HEK293 (cell line): ENCODE measurements around the gene PRPF38A.

Source experiments
- EGR2 ChIP-seq: fragments of 450-650 bp; formaldehyde crosslinking; IDR thresholded peaks from 2 replicates; pipeline ENCODE4 v1.5.1; 2016; ENCODE audit warnings: low read depth, missing biosample characterization, missing genetic modification characterization
- OVOL3 ChIP-seq: fragments of 450-650 bp; formaldehyde crosslinking; IDR thresholded peaks from 2 replicates; pipeline ENCODE4 v1.5.1; 2016; ENCODE audit warnings: missing biosample characterization, missing genetic modification characterization
- WT1 ChIP-seq: fragments of 450-650 bp; formaldehyde crosslinking; IDR thresholded peaks from 2 replicates; pipeline ENCODE4 v1.5.1; 2016; ENCODE audit warnings: missing biosample characterization, missing genetic modification characterization
- ZBTB20 ChIP-seq: fragments of 450-650 bp; formaldehyde crosslinking; IDR thresholded peaks from 2 replicates; pipeline ENCODE4 v1.5.1; 2016; ENCODE audit warnings: missing biosample characterization, missing genetic modification characterization
- ZBTB48 ChIP-seq: fragments of 450-650 bp; formaldehyde crosslinking; IDR thresholded peaks from 2 replicates; pipeline ENCODE4 v1.5.1; 2016; ENCODE audit warnings: missing biosample characterization, missing genetic modification characterization
- ZFP41 ChIP-seq: fragments of 450-650 bp; formaldehyde crosslinking; IDR thresholded peaks from 2 replicates; pipeline ENCODE4 v1.5.1; 2016; ENCODE audit warnings: missing biosample characterization, missing genetic modification characterization, borderline replicate concordance
- ZNF121 ChIP-seq: fragments of 450-650 bp; formaldehyde crosslinking; IDR thresholded peaks from 2 replicates; pipeline ENCODE4 v1.5.1; 2016; ENCODE audit warnings: missing biosample characterization, missing genetic modification characterization
- ZNF133 ChIP-seq: fragments of 450-650 bp; formaldehyde crosslinking; IDR thresholded peaks from 2 replicates; pipeline ENCODE4 v1.5.1; 2016; ENCODE audit warnings: missing biosample characterization, missing genetic modification characterization
- ZNF223 ChIP-seq: fragments of 450-650 bp; formaldehyde crosslinking; IDR thresholded peaks from 2 replicates; pipeline ENCODE4 v1.5.1; 2016; ENCODE audit warnings: missing biosample characterization, missing genetic modification characterization
- ZNF26 ChIP-seq: fragments of 450-650 bp; formaldehyde crosslinking; IDR thresholded peaks from 2 replicates; pipeline ENCODE4 v1.5.1; 2016; ENCODE audit warnings: missing biosample characterization, missing genetic modification characterization
- ZNF354C ChIP-seq: fragments of 450-650 bp; formaldehyde crosslinking; IDR thresholded peaks from 2 replicates; pipeline ENCODE4 v1.5.1; 2016; ENCODE audit warnings: missing biosample characterization, missing genetic modification characterization, low read depth, borderline replicate concordance
- ZNF404 ChIP-seq: fragments of 450-650 bp; formaldehyde crosslinking; IDR thresholded peaks from 2 replicates; pipeline ENCODE4 v1.5.1; 2017; ENCODE audit warnings: missing biosample characterization, missing genetic modification characterization
- ZNF549 ChIP-seq: fragments of 450-650 bp; IDR thresholded peaks from 2 replicates; pipeline ENCODE4 v1.5.1; 2018; ENCODE audit warnings: missing biosample characterization, missing genetic modification characterization, mild to moderate bottlenecking, inconsistent platforms, moderate library complexity
- ZNF610 ChIP-seq: fragments of 450-650 bp; formaldehyde crosslinking; IDR thresholded peaks from 2 replicates; pipeline ENCODE4 v1.5.1; 2016; ENCODE audit warnings: missing biosample characterization, missing genetic modification characterization, borderline replicate concordance
- ZNF623 ChIP-seq: fragments of 450-650 bp; formaldehyde crosslinking; IDR thresholded peaks from 2 replicates; pipeline ENCODE4 v1.5.1; 2016; ENCODE audit warnings: missing biosample characterization, missing genetic modification characterization
- ZNF629 ChIP-seq: fragments of 450-650 bp; formaldehyde crosslinking; IDR thresholded peaks from 2 replicates; pipeline ENCODE4 v1.5.1; 2017; ENCODE audit warnings: missing biosample characterization, missing genetic modification characterization
- ZNF777 ChIP-seq: fragments of 450-650 bp; formaldehyde crosslinking; IDR thresholded peaks from 2 replicates; pipeline ENCODE4 v1.5.1; 2017; ENCODE audit warnings: missing biosample characterization, missing genetic modification characterization, borderline replicate concordance
- ZNF830 ChIP-seq: fragments of 450-650 bp; IDR thresholded peaks from 2 replicates; pipeline ENCODE4 v1.5.0; 2018; ENCODE audit warnings: missing biosample characterization, missing genetic modification characterization, low read depth, mild to moderate bottlenecking, moderate library complexity
- ZSCAN23 ChIP-seq: fragments of 450-650 bp; formaldehyde crosslinking; IDR thresholded peaks from 2 replicates; pipeline ENCODE4 v1.5.1; 2016; ENCODE audit warnings: missing biosample characterization, missing genetic modification characterization
- ZSCAN30 ChIP-seq: fragments of 450-650 bp; IDR thresholded peaks from 2 replicates; pipeline ENCODE4 v1.5.1; 2018; ENCODE audit warnings: missing biosample characterization, mild to moderate bottlenecking, missing genetic modification characterization, moderate library complexity
- ZXDB ChIP-seq: fragments of 450-650 bp; formaldehyde crosslinking; IDR thresholded peaks from 2 replicates; pipeline ENCODE4 v1.5.1; 2016; ENCODE audit warnings: missing biosample characterization, missing genetic modification characterization
- TF ChIP-seq, protein P1 (sequence below): fragments of 450-650 bp; formaldehyde crosslinking; conservative IDR thresholded peaks from 2 replicates; pipeline ENCODE4 v1.5.1; 2016; ENCODE audit warnings: low read depth, missing biosample characterization, missing genetic modification characterization
- TF ChIP-seq, protein P2 (sequence below): fragments of 450-650 bp; formaldehyde crosslinking; IDR thresholded peaks from 2 replicates; pipeline ENCODE4 v1.5.1; 2016; ENCODE audit warnings: missing biosample characterization, missing genetic modification characterization
- TF ChIP-seq, protein P3 (sequence below): fragments of 450-650 bp; formaldehyde crosslinking; IDR thresholded peaks from 2 replicates; pipeline ENCODE4 v1.5.1; 2016; ENCODE audit warnings: missing biosample characterization, missing genetic modification characterization
- TF ChIP-seq, protein P4 (sequence below): fragments of 450-650 bp; formaldehyde crosslinking; IDR thresholded peaks from 2 replicates; pipeline ENCODE4 v1.5.1; 2016; ENCODE audit warnings: missing biosample characterization, missing genetic modification characterization, borderline replicate concordance

Gene PRPF38A

DNA sequence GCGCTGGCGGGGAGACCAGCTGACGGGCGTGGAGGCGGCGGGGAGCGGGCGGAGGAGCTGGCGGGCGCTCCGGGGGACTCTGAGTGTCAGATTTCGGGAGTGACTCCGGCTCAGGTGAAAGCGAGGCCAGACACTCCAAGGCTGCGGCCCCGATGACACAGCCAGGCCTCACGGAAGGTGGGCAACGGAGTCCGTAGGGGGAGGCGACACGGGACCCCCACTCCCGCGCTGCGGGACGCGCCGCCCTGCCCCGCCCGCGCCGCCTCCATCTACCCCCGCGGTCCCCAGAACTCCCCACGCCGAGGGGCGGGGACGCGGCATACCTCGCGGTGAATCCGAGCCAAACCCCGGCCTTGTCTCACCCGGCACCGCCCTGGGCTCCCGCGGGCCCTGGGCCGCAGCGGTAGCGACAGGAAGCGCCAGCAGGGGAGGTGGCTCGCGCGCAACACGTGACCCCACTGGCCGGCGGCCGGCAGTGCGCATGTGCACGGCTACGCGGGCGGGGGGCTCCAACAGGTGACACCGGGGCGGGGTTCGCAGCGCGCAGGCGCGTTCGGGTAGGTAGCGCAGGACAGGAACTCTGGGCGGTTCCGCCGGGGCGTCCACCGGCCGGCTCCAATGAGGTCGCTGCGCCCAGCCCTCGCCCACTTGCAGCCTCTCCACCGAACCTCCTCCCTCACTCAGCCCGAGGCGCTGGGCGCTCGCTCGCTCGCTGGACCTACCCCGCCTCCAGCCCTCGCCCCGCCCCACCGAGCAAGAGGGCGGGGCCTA is 38.5 kb upstream of the PRPF38A start, which contains the start of gene CC2D1B (continued):
- TF ChIP-seq ZFP41 (tag by site-specific recombination), result no peak
- peak; percentile 63 for TF ChIP-seq WT1 (tag by site-specific recombination)
- TF ChIP-seq, protein P1, sequence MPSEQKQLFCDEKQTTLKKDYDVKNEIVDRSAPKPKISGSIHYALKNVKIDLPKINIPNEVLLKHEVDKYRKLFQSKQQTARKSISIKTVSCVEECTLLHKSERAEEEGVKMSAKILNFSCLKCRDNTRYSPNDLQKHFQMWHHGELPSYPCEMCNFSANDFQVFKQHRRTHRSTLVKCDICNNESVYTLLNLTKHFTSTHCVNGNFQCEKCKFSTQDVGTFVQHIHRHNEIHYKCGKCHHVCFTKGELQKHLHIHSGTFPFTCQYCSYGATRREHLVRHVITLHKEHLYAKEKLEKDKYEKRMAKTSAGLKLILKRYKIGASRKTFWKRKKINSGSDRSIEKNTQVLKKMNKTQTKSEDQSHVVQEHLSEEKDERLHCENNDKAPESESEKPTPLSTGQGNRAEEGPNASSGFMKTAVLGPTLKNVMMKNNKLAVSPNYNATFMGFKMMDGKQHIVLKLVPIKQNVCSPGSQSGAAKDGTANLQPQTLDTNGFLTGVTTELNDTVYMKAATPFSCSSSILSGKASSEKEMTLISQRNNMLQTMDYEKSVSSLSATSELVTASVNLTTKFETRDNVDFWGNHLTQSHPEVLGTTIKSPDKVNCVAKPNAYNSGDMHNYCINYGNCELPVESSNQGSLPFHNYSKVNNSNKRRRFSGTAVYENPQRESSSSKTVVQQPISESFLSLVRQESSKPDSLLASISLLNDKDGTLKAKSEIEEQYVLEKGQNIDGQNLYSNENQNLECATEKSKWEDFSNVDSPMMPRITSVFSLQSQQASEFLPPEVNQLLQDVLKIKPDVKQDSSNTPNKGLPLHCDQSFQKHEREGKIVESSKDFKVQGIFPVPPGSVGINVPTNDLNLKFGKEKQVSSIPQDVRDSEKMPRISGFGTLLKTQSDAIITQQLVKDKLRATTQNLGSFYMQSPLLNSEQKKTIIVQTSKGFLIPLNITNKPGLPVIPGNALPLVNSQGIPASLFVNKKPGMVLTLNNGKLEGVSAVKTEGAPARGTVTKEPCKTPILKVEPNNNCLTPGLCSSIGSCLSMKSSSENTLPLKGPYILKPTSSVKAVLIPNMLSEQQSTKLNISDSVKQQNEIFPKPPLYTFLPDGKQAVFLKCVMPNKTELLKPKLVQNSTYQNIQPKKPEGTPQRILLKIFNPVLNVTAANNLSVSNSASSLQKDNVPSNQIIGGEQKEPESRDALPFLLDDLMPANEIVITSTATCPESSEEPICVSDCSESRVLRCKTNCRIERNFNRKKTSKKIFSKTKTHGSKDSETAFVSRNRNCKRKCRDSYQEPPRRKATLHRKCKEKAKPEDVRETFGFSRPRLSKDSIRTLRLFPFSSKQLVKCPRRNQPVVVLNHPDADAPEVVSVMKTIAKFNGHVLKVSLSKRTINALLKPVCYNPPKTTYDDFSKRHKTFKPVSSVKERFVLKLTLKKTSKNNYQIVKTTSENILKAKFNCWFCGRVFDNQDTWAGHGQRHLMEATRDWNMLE (tag by site-specific recombination), result no peak
- no peak for TF ChIP-seq ZNF549 (tag by site-specific recombination)
- TF ChIP-seq ZNF777, result peak; percentile 42; the same call in 1 of the 2 replicates
- TF ChIP-seq EGR2 (tag by site-specific recombination), result peak; percentile 80
- TF ChIP-seq ZNF133 (tag by site-specific recombination), result no peak
- TF ChIP-seq ZNF26, result no peak
- TF ChIP-seq ZNF404, result no peak
- peak; percentile 80 for TF ChIP-seq ZSCAN30
- TF ChIP-seq ZNF623 (tag by site-specific recombination), result no peak
- TF ChIP-seq ZSCAN23, result peak; percentile 61; the same call in 1 of the 2 replicates
- no peak for TF ChIP-seq ZNF830
- no peak; the same call in 1 of the 2 replicates for TF ChIP-seq ZNF629 (tag by site-specific recombination)
- TF ChIP-seq, protein P2, sequence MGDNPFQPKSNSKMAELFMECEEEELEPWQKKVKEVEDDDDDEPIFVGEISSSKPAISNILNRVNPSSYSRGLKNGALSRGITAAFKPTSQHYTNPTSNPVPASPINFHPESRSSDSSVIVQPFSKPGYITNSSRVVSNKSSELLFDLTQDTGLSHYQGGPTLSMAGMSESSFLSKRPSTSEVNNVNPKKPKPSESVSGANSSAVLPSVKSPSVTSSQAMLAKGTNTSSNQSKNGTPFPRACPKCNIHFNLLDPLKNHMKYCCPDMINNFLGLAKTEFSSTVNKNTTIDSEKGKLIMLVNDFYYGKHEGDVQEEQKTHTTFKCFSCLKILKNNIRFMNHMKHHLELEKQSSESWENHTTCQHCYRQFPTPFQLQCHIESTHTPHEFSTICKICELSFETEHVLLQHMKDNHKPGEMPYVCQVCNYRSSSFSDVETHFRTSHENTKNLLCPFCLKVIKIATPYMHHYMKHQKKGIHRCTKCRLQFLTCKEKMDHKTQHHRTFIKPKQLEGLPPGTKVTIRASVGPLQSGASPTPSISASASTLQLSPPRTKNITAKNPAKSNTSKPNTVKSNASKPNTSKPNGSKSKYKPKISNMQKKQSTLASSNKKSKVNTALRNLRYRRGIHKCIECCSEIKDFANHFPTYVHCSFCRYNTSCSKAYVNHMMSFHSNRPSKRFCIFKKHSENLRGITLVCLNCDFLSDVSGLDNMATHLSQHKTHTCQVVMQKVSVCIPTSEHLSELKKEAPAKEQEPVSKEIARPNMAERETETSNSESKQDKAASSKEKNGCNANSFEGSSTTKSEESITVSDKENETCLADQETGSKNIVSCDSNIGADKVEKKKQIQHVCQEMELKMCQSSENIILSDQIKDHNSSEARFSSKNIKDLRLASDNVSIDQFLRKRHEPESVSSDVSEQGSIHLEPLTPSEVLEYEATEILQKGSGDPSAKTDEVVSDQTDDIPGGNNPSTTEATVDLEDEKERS (tag by site-specific recombination), result no peak
- TF ChIP-seq ZBTB20 (tag by site-specific recombination), result peak; percentile 90
- TF ChIP-seq, protein P3, sequence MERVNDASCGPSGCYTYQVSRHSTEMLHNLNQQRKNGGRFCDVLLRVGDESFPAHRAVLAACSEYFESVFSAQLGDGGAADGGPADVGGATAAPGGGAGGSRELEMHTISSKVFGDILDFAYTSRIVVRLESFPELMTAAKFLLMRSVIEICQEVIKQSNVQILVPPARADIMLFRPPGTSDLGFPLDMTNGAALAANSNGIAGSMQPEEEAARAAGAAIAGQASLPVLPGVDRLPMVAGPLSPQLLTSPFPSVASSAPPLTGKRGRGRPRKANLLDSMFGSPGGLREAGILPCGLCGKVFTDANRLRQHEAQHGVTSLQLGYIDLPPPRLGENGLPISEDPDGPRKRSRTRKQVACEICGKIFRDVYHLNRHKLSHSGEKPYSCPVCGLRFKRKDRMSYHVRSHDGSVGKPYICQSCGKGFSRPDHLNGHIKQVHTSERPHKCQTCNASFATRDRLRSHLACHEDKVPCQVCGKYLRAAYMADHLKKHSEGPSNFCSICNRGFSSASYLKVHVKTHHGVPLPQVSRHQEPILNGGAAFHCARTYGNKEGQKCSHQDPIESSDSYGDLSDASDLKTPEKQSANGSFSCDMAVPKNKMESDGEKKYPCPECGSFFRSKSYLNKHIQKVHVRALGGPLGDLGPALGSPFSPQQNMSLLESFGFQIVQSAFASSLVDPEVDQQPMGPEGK (tag by site-specific recombination), result peak; percentile 91
- no peak for TF ChIP-seq ZNF354C
- peak; percentile 76 for TF ChIP-seq OVOL3 (tag by site-specific recombination)
- TF ChIP-seq, protein P4, sequence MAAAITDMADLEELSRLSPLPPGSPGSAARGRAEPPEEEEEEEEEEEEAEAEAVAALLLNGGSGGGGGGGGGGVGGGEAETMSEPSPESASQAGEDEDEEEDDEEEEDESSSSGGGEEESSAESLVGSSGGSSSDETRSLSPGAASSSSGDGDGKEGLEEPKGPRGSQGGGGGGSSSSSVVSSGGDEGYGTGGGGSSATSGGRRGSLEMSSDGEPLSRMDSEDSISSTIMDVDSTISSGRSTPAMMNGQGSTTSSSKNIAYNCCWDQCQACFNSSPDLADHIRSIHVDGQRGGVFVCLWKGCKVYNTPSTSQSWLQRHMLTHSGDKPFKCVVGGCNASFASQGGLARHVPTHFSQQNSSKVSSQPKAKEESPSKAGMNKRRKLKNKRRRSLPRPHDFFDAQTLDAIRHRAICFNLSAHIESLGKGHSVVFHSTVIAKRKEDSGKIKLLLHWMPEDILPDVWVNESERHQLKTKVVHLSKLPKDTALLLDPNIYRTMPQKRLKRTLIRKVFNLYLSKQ (tag by site-specific recombination), result no peak
- TF ChIP-seq ZBTB48 (tag by site-specific recombination), result peak; percentile 58; the same call in 1 of the 2 replicates
- no peak; the same call in 1 of the 2 replicates for TF ChIP-seq ZNF610
- TF ChIP-seq ZNF223, result no peak
- TF ChIP-seq ZNF121 (tag by site-specific recombination), result 0 out of 2 replicates have a peak, but pooled peaks have one; percentile 44
- peak; percentile 48; the same call in 1 of the 2 replicates for TF ChIP-seq ZXDB
